GM12878 (cell line): ENCODE results near the gene STKLD1. TPM values are rescaled to one million over a fixed set of nuclear protein-coding genes. Genes with fewer than 3 reads are reported as not detected.
"Not testable (repeated sequence)": the region's sequence is repeated elsewhere in the genome, so short reads cannot be mapped to it uniquely, and the experiment has no call there.

ENCODE experiments used
- ATAC-seq: fragments of 200-7000 bp; cut with Tn5 transposase; 3 replicates; pipeline ENCODE4 v1.9.1; 2020; ENCODE audit warnings: mild to moderate bottlenecking, moderate library complexity
- BruUV-seq: library from RNA; stranded (reverse); fragments of 400-500 nt; replicated peaks from 2 replicates; lab custom pipeline; 2021; lab: Mats Ljungman, UMichigan
- CTCF ChIA-PET: fragments of 300-600 bp; sonication (Branson Sonifier 250); formaldehyde crosslinking; extraction: SDS; loops from one replicate; lab custom pipeline; 2021; ENCODE audit warnings: inconsistent platforms; lab: Yijun Ruan, JAX
- POLR2A ChIA-PET: fragments of 350-600 bp; formaldehyde crosslinking; extraction: SDS; loops from one replicate; lab custom pipeline; 2021; ENCODE audit warnings: inconsistent platforms; lab: Charles Lee
- RAD21 ChIA-PET: fragments of 300-600 bp; sonication (Branson Sonifier 250); formaldehyde crosslinking; loops from one replicate; lab custom pipeline; 2023; ENCODE audit warnings: antibody characterized with exemption; ENCODE audit not compliant: unreplicated experiment; lab: Charles Lee
- SMC1A ChIA-PET: fragments of 300-600 bp; sonication (Branson Sonifier 250); formaldehyde crosslinking; loops from one replicate; lab custom pipeline; 2023; ENCODE audit not compliant: unreplicated experiment, uncharacterized antibody; lab: Charles Lee
- DNase-seq: peaks from one replicate; pipeline ENCODE4 v3.0.0-alpha.2; 2011; ENCODE audit warnings: low read depth, low spot score
- FAIRE-seq: peaks from 3 replicates; lab custom pipeline; 2011; peaks lifted over from hg19 to GRCh38; lab: Jason Lieb, UNC
- H2AFZ ChIP-seq: 2 replicates; pipeline ENCODE4 v1.6.0; 2011; ENCODE audit warnings: low read depth, low read length, control low read depth; ENCODE audit not compliant: control insufficient read depth
- H3K27ac ChIP-seq: 2 replicates; pipeline ENCODE4 v1.5.1; 2011; ENCODE audit warnings: control low read depth; ENCODE audit not compliant: control insufficient read depth, insufficient read depth
- H3K27me3 ChIP-seq, 2 experiments: replicated peaks in 1 of 2; 2 replicates each; pipeline versions ENCODE4 v1.6.0 to v1.6.1; 2011; ENCODE audit warnings: low read length in 1 of 2; ENCODE audit not compliant: control insufficient read depth in 2 of 2, insufficient read depth in 2 of 2
- H3K36me3 ChIP-seq, 2 experiments: 2 replicates each; pipeline ENCODE4 v1.5.1; 2011; ENCODE audit warnings: low read length in 1 of 2; ENCODE audit not compliant: control insufficient read depth in 2 of 2, insufficient read depth in 2 of 2
- H3K4me1 ChIP-seq: 2 replicates; pipeline ENCODE4 v1.6.1; 2011; ENCODE audit warnings: mild to moderate bottlenecking, low read length, moderate library complexity, mixed read lengths; ENCODE audit not compliant: control insufficient read depth, insufficient read depth
- H3K4me2 ChIP-seq: 2 replicates; pipeline ENCODE4 v1.6.0; 2011; ENCODE audit warnings: control low read depth; ENCODE audit not compliant: control insufficient read depth, insufficient read depth
- H3K4me3 ChIP-seq: fragments of 200-600 bp; sonication (generic); 2 replicates; pipeline ENCODE4 v1.5.1; 2016
- H3K79me2 ChIP-seq: 2 replicates; pipeline ENCODE4 v1.6.0; 2011; ENCODE audit warnings: low read length; ENCODE audit not compliant: control insufficient read depth, insufficient read depth
- H3K9ac ChIP-seq: 2 replicates; pipeline ENCODE4 v1.8.0; 2011; ENCODE audit warnings: low read length, control low read depth, mixed read lengths; ENCODE audit not compliant: control insufficient read depth, insufficient read depth
- H3K9me3 ChIP-seq: replicated peaks from 3 replicates; pipeline ENCODE4 v1.5.1; 2011; ENCODE audit warnings: mild to moderate bottlenecking, low read length; ENCODE audit not compliant: control insufficient read depth, insufficient read depth
- H4K20me1 ChIP-seq: 2 replicates; pipeline ENCODE4 v1.6.0; 2011; ENCODE audit not compliant: control insufficient read depth, insufficient read depth
- ASH2L ChIP-seq: fragments of 300-600, 200-600 bp; sonication (generic); IDR thresholded peaks from 2 replicates; pipeline ENCODE4 v1.6.1; 2017; ENCODE audit warnings: low read depth, mild to moderate bottlenecking, borderline replicate concordance
- MXI1 ChIP-seq: fragments of 150-350 bp; IDR thresholded peaks from 2 replicates; pipeline ENCODE4 v1.6.1; 2011; ENCODE audit warnings: low read depth, mild to moderate bottlenecking, inconsistent platforms, low read length, improper control_type of control experiment
- NBN ChIP-seq: fragments of 450-650 bp; IDR thresholded peaks from 2 replicates; pipeline ENCODE4 v1.6.1; 2016
- PAX5 ChIP-seq: IDR thresholded peaks from 2 replicates; pipeline ENCODE4 v1.6.1; 2011; ENCODE audit warnings: low read depth, low read length, borderline replicate concordance
- RAD21 ChIP-seq: IDR thresholded peaks from 2 replicates; pipeline ENCODE4 v1.6.1; 2011; ENCODE audit warnings: mild to moderate bottlenecking, low read depth, low read length, moderate library complexity; ENCODE audit not compliant: insufficient read depth
- ZBTB4 ChIP-seq: fragments of 450-650 bp; formaldehyde crosslinking; IDR thresholded peaks from 2 replicates; pipeline ENCODE4 v1.4.0; 2022; ENCODE audit warnings: mild to moderate bottlenecking, moderate library complexity
- WGBS: methylation state at CpG from one replicate; pipeline ENCODE4 v1.1.6; 2016; ENCODE audit warnings: low lambda C conversion rate; ENCODE audit not compliant: insufficient replicate concordance, insufficient coverage; ENCODE audit errors: missing lambda C conversion rate; 5-methylcytosine and 5-hydroxymethylcytosine counted together
- in situ Hi-C: fragments of 300-500 bp; cut with MboI; formaldehyde crosslinking; loops from 9 replicates; pipeline ENCODE4 v1.14.3; 2018; ENCODE audit warnings: mixed read lengths
- intact Hi-C: fragments of 100-400 bp; cut with micrococcal nuclease; formaldehyde crosslinking; loops from one replicate; pipeline ENCODE4 v1.14.2; 2022; ENCODE audit not compliant: unreplicated experiment
- polyA plus RNA-seq, 11 experiments: library from polyadenylated mRNA; depleted of rRNA in 4 of 11; unstranded in 6 of 11; stranded (reverse) in 5 of 11; fragments of >200 nt; fragmentation: Nextera tagmentation in 4 of 11; fragmentation: Illumina TruSeq in 1 of 11; extraction: Ambion mirVana in 4 of 11; extraction: Trizol in 1 of 11; gene quantifications; 1 replicate in 1 of 11; 2 replicates in 10 of 11; pipeline versions ENCODE4 v1.2.1 to v1.2.3, GENCODE V29; 2011 to 2016; ENCODE audit warnings: inconsistent platforms in 2 of 11, missing spikeins in 2 of 11, low read depth in 1 of 11
- total RNA-seq, 4 experiments: library from RNA; depleted of rRNA in 3 of 4; stranded (reverse); fragments of >200 nt in 3 of 4; fragmentation: Illumina TruSeq in 1 of 4; extraction: Trizol in 1 of 4; gene quantifications; 2 replicates each; pipeline versions ENCODE4 v1.2.1 to v1.2.3, GENCODE V29; 2013 to 2021

STKLD1 gene
- total and polyA plus RNA-seq, 10 of the 15 experiments (the other 5 are each of a cell fraction or from before 2014, with no cell fraction given), result 0.07 to 0.40 (median 0.29) TPM; not detected in 4

- H3K4me3 ChIP-seq, H3K9me3 ChIP-seq, H4K20me1 ChIP-seq, DNase-seq, H3K27ac ChIP-seq, BruUV-seq, H3K4me1 ChIP-seq, ATAC-seq, H3K27me3 ChIP-seq, H3K9ac ChIP-seq, FAIRE-seq, H2AFZ ChIP-seq, H3K4me2 ChIP-seq, in situ Hi-C loops, H3K36me3 ChIP-seq: not testable (repeated sequence)
- ChIA-PET POLR2A (interaction anchor here (0.8 to 2.9 kb wide), 5 partner anchors 12 to 1015 kb away, joined by 3 to 12 read pairs (median 4); partner anchors contain the start of genes MED22, REXO4, RPL7A and SURF1), SMC1A (interaction anchor here (0.9 to 1.7 kb wide), 3 partner anchors 29 to 103 kb away, joined by 3 to 4 read pairs (median 3); partner anchors contain the start of genes MED22 and RPL7A), RAD21 (interaction anchor here (1.1 to 1.6 kb wide), 2 partner anchors 17 to 29 kb away, joined by 4 read pairs; partner anchors contain the start of genes MED22 and RPL7A), CTCF (interaction anchor here (1.2 to 1.8 kb wide), 6 partner anchors 10 to 138 kb away, joined by 3 to 4 read pairs (median 3); no protein-coding TSS in a partner anchor)
- WGBS, result 89% methylated on average over 14 of the region's 14 CpGs
- intact Hi-C loops, result loop anchor here (5.0 kb wide), 1 partner anchor 40 kb away; the partner anchor contains the start of gene REXO4
- H3K79me2 ChIP-seq, result peaks cover 36% of the 10 kb centered on the region
Observed at GRCh38 chr9:133377280-133377679, 1.1 kb downstream of the STKLD1 start.

GRCh38 chr9:133377721-133378216, 1.6 kb downstream of the STKLD1 start:
- no peaks in the 10 kb centered on the region for H4K20me1 ChIP-seq
- no peak overlapping the region for H3K4me2 ChIP-seq
- no peak overlapping the region for H3K27ac ChIP-seq
- peaks cover 5% of the 10 kb centered on the region for H3K4me1 ChIP-seq
- no peaks in the 10 kb centered on the region for H3K36me3 ChIP-seq
- DNase-seq (no peak), ATAC-seq (no peak), FAIRE-seq (no peak)
- H3K27me3 ChIP-seq, result no peaks in the 10 kb centered on the region
- in situ Hi-C loops, result no loop called here
- no peaks in the 10 kb centered on the region; the same call in 2 of the 3 replicates for H3K9me3 ChIP-seq
- WGBS, result 38% methylated on average over 6 of the region's 6 CpGs
- ChIA-PET RAD21 (interaction anchor here (1.1 kb wide), 1 partner anchor 16 kb away, joined by 4 read pairs; no protein-coding TSS in a partner anchor), POLR2A (interaction anchor here (1.0 to 2.9 kb wide), 3 partner anchors 13 to 30 kb away, joined by 4 to 12 read pairs (median 10); partner anchors contain the start of genes MED22, RPL7A, SURF1 and SURF2), SMC1A (interaction anchor here (1.7 kb wide), 1 partner anchor 81 kb away, joined by 3 read pairs; no protein-coding TSS in a partner anchor), CTCF (interaction anchor here (1.2 to 1.8 kb wide), 5 partner anchors 12 to 139 kb away, joined by 3 to 4 read pairs (median 3); no protein-coding TSS in a partner anchor)
- H2AFZ ChIP-seq, result no peak overlapping the region
- no TSS peak for BruUV-seq
- no peak overlapping the region for H3K4me3 ChIP-seq
- H3K79me2 ChIP-seq, result peaks cover 31% of the 10 kb centered on the region
- intact Hi-C loops, result loop anchor here (5.0 kb wide), 1 partner anchor 40 kb away; the partner anchor contains the start of gene REXO4
- TF ChIP-seq PAX5, result no peak
- no peak for TF ChIP-seq ZBTB4
- no peak for TF ChIP-seq NBN
- TF ChIP-seq ASH2L, result no peak
- TF ChIP-seq RAD21, result no peak
- no peak for TF ChIP-seq MXI1
- no peak overlapping the region for H3K9ac ChIP-seq
